GM21367 (cell line): ENCODE results near the gene LAMTOR1.

ENCODE experiments used
- ATAC-seq: cut with Tn5 transposase; IDR thresholded peaks from one replicate; pipeline ENCODE4 v1.9.1; 2021; ENCODE audit not compliant: unreplicated experiment

Gene LAMTOR1

GRCh38 chr11:72120930-72121329, 17.8 kb upstream of the LAMTOR1 start:
- no peak for ATAC-seq

DNA sequence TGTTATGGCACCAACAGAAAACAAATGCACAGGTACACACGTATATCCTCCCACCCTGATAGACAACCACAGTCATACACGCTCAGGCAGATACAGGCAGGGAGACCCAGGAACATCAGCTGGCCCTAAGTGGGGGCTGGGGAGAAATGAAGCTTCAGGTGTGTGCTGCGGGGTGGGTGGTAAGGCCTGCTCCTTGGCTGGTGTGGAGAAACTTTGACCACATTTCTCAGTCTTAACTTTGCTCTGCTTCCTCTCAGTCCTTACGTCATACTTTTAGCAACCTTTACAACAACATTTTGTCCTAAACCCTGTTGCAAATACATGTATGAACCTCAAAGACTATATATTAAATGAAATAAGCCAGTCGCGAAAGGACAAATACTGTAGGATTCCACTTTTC, 16.1 kb upstream of the LAMTOR1 start:
- no peak for ATAC-seq

GRCh38 chr11:72116019-72116755, 13.1 kb upstream of the LAMTOR1 start:
- ATAC-seq, result no peak

GRCh38 chr11:72114570-72114969, 11.5 kb upstream of the LAMTOR1 start:
- no peak for ATAC-seq

GRCh38 chr11:72112978-72113808, 10.1 kb upstream of the LAMTOR1 start:
- ATAC-seq, result no peak

DNA sequence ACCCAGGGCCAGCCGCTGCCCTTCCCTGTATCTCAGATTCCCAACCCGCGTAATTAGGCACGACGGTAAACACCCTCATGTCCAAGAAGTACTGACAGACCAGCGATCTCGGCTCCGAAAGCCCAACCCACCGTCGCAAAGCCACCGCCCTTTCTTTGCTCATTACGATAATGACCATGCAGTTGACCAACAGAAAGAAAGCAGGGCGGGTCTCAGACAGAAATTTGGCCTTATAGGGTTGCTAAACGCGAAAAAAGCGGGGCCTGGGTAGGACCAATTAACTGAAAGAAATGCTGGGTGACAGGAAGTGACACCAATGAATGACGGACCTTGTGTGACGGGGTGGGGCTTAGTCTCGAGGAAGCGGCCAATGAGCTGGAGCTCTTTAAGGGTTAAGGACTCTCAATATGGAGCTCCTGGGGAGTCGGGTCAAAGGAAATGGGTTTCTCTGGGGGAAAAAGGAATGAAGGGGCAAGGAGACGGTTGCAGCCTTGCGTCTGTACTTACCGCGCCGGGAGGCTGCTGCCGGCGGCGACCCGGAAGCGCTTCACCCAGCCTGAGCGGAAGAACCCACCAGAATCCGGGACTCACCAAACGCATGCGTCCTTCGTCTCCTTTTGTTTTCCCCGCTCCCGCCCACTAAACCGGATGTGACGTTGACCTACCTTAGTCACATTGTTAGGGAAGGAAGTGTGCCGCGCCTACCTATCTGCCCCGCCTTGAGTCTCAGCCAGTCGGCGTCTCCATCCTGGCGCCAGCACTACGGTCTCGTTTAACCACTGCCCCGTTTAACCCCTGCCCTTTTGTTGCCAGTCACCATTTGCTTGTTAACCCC, 9.3 kb upstream of the LAMTOR1 start, which contains the start of gene ANAPC15:
Gene ANAPC15 (minus strand): TSS at position 553 of the 835 bp plus-strand sequence. CDS start 1,419 bp downstream, outside the sequence.
- peak; percentile 72 for ATAC-seq

- ATAC-seq, result no peak
These were observed 8.4 kb upstream of the LAMTOR1 start for GRCh38 chr11:72111300-72112142.

DNA sequence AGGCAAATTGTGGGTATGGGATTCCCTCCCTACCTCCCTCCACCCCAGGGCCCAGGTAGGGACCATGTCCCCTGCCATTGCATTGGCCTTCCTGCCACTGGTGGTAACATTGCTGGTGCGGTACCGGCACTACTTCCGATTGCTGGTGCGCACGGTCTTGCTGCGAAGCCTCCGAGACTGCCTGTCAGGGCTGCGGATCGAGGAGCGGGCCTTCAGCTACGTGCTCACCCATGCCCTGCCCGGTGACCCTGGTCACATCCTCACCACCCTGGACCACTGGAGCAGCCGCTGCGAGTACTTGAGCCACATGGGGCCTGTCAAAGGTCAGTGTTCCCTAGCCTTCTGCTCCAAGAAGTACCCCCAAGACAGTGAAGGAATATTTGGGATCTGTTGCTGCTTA, 2.8 kb upstream of the LAMTOR1 start, which contains the start of gene TOMT:
Gene TOMT (plus strand): TSS at position 37 of the 400 bp plus-strand sequence. CDS start 28 bp downstream, at position 65.
- ATAC-seq, result no peak

GRCh38 chr11:72103754-72104167, 664 bp upstream of the LAMTOR1 start:
- no peak for ATAC-seq

GRCh38 chr11:72102631-72102945, 509 bp downstream of the LAMTOR1 start:
- ATAC-seq, result no peak

- ATAC-seq, result no peak
These were observed 935 bp downstream of the LAMTOR1 start for GRCh38 chr11:72102162-72102561.

- no peak for ATAC-seq
These were observed 2.6 kb downstream of the LAMTOR1 start for GRCh38 chr11:72100462-72100861.

- ATAC-seq, result no peak
These were observed 3.1 kb downstream of the LAMTOR1 start for GRCh38 chr11:72100009-72100408.

- no peak for ATAC-seq
These were observed 4.4 kb downstream of the LAMTOR1 start for GRCh38 chr11:72098741-72099140.

DNA sequence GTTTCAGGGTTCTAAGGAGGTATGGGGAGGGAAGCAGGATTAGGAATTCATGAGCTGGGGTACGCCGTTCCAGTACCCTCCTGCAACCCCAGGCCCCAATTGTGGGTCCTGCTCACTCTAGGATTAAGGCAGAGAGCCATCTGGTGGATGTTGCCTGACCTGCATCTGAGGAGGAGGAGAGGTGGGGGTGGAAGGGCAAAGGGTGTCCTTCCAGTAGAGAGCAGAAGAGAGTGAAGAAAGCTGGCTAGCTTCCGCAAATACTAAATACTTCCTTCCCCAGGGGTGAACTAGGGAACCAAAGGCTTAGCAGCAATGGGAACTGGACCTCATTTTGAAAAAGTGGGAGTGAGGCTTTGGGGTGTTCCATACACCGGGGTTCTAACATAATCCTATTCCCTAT, 11.8 kb downstream of the LAMTOR1 start:
- no peak for ATAC-seq

GRCh38 chr11:72088076-72088808, 14.9 kb downstream of the LAMTOR1 start:
- ATAC-seq, result no peak

GRCh38 chr11:72085621-72086351, 17.3 kb downstream of the LAMTOR1 start:
- no peak for ATAC-seq

- ATAC-seq, result no peak
These were observed 18.1 kb downstream of the LAMTOR1 start for GRCh38 chr11:72084965-72085364.

DNA sequence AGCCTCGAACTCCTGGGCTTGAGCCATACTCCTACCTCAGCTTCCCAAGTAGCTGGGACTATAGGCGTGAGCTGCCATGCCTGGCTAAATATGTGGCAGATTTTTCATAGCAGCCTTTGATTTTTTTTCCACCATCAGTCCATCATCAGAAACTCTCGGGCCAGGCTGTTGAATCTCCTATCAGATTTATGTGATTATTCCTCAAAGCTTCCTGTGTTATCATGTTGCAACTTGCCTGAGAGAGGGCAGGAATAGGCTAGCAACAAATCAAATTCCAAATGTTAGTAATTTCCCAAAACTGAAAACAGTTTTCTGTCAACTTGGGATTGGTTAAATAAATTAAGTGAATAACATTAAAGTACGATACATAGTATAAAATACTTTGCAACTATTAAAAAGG, 19.0 kb downstream of the LAMTOR1 start:
- ATAC-seq, result no peak
